Activated T-cell treated with anti-CD3 and anti-CD28 coated beads, Interleukin-2, amount 50 U/mL, for 48 hours (primary cell): ENCODE results near the gene IPCEF1.
"Not testable (repeated sequence)": the region's sequence is repeated elsewhere in the genome, so short reads cannot be mapped to it uniquely, and the experiment has no call there.

Experiments used
- DNase-seq, 2 experiments: peaks; one replicate each; pipeline ENCODE4 v3.0.0-alpha.2; 2020

The IPCEF1 gene

GRCh38 chr6:154329350-154330170 lies 27.0 kb downstream of the IPCEF1 start:
- DNase-seq = no peak

- DNase-seq = not testable (repeated sequence)
These were observed 29.3 kb downstream of the IPCEF1 start for GRCh38 chr6:154327313-154327712.

- DNase-seq = no peak
These were observed 31.5 kb downstream of the IPCEF1 start for GRCh38 chr6:154325142-154325541.

GRCh38 chr6:154320181-154320580 lies 36.4 kb downstream of the IPCEF1 start:
- DNase-seq = no peak

GRCh38 chr6:154319231-154319858 lies 37.3 kb downstream of the IPCEF1 start:
- DNase-seq = no peak

GRCh38 chr6:154318721-154319120 lies 37.9 kb downstream of the IPCEF1 start:
- DNase-seq = no peak

- no peak for DNase-seq
These were observed 40.5 kb downstream of the IPCEF1 start for GRCh38 chr6:154316131-154316530.

GRCh38 chr6:154314084-154314483 lies 42.5 kb downstream of the IPCEF1 start:
- no peak for DNase-seq

- no peak for DNase-seq
These were observed 47.6 kb downstream of the IPCEF1 start for GRCh38 chr6:154308986-154309385.

- DNase-seq = no peak
These were observed 48.7 kb downstream of the IPCEF1 start for GRCh38 chr6:154307696-154308425.

GRCh38 chr6:154307147-154307546 lies 49.5 kb downstream of the IPCEF1 start:
- DNase-seq = not testable (repeated sequence)

GRCh38 chr6:154306696-154307095 lies 49.9 kb downstream of the IPCEF1 start:
- DNase-seq = no peak

- no peak for DNase-seq
These were observed 52.4 kb downstream of the IPCEF1 start for GRCh38 chr6:154304191-154304590.

GRCh38 chr6:154303642-154304041 lies 53.0 kb downstream of the IPCEF1 start:
- not testable (repeated sequence) for DNase-seq

GRCh38 chr6:154301839-154302752 lies 54.5 kb downstream of the IPCEF1 start:
- peak; percentile 31 to 41 for DNase-seq

GRCh38 chr6:154301086-154301625 lies 55.4 kb downstream of the IPCEF1 start:
- no peak for DNase-seq

- no peak for DNase-seq
These were observed 58.3 kb downstream of the IPCEF1 start for GRCh38 chr6:154298297-154298696.

GRCh38 chr6:154297721-154298120 lies 58.9 kb downstream of the IPCEF1 start:
- DNase-seq = no peak

- DNase-seq = no peak
These were observed 59.4 kb downstream of the IPCEF1 start for GRCh38 chr6:154297210-154297609.

- no peak for DNase-seq
These were observed 60.9 kb downstream of the IPCEF1 start for GRCh38 chr6:154295733-154296132.

GRCh38 chr6:154292855-154293519 lies 63.6 kb downstream of the IPCEF1 start:
- DNase-seq = no peak

GRCh38 chr6:154292066-154292465 lies 64.5 kb downstream of the IPCEF1 start:
- DNase-seq = no peak
